GM12891 (cell line): ENCODE data around the gene IFRD1.

Experiments used
- DNase-seq: peaks from one replicate; pipeline ENCODE4 v3.0.0; 2011; ENCODE audit warnings: low spot score; ENCODE audit not compliant: insufficient read length
- FAIRE-seq: peaks from 2 replicates; lab custom pipeline; 2011; peaks lifted over from hg19 to GRCh38; lab: Jason Lieb, UNC
- PAX5 ChIP-seq: IDR thresholded peaks from 2 replicates; pipeline ENCODE4 v1.6.1; 2011; ENCODE audit warnings: low read length, moderate library complexity, mild to moderate bottlenecking; ENCODE audit not compliant: insufficient read depth, severe bottlenecking
- POLR2A ChIP-seq: IDR thresholded peaks from 2 replicates; pipeline ENCODE4 v1.6.1; 2011; ENCODE audit warnings: low read depth, low read length, control low read depth
- POLR2AphosphoS5 ChIP-seq: IDR thresholded peaks from 2 replicates; pipeline ENCODE4 v1.6.1; 2011; ENCODE audit warnings: low read depth, low read length, control low read depth
- POU2F2 ChIP-seq: IDR thresholded peaks from 2 replicates; pipeline ENCODE4 v1.6.1; 2011; ENCODE audit warnings: low read depth, mild to moderate bottlenecking, control low read depth, low read length, moderate library complexity
- SPI1 ChIP-seq: IDR thresholded peaks from 2 replicates; pipeline ENCODE4 v1.6.1; 2011; ENCODE audit warnings: low read depth, low read length, control low read depth
- TAF1 ChIP-seq: IDR thresholded peaks from 2 replicates; pipeline ENCODE4 v1.6.1; 2011; ENCODE audit warnings: low read depth, low read length, control low read depth

IFRD1 gene

GRCh38 chr7:112481121-112481736, 31.0 kb downstream of the IFRD1 start:
- FAIRE-seq = no peak
- no peak for DNase-seq
- TF ChIP-seq POLR2A = no peak
- no peak for TF ChIP-seq POLR2AphosphoS5
- no peak for TF ChIP-seq TAF1
- TF ChIP-seq SPI1 = no peak
- TF ChIP-seq PAX5 = no peak
- TF ChIP-seq POU2F2 = no peak

- peak; percentile 56 for FAIRE-seq
- DNase-seq = no peak
- TF ChIP-seq POU2F2 (no peak), TAF1 (no peak), POLR2A (no peak), SPI1 (no peak), POLR2AphosphoS5 (no peak), PAX5 (no peak)
Measured at GRCh38 chr7:112481833-112482670, 31.8 kb downstream of the IFRD1 start.

- DNase-seq = no peak
- no peak for TF ChIP-seq POU2F2
- TF ChIP-seq SPI1 = no peak
- TF ChIP-seq PAX5 = no peak
- TF ChIP-seq POLR2AphosphoS5 = no peak
- TF ChIP-seq TAF1 = no peak
- no peak for FAIRE-seq
Measured at GRCh38 chr7:112484671-112485167, 34.5 kb downstream of the IFRD1 start.

GRCh38 chr7:112485766-112486165, 35.5 kb downstream of the IFRD1 start:
- no peak for TF ChIP-seq TAF1
- FAIRE-seq = no peak

GRCh38 chr7:112487457-112488263, 37.4 kb downstream of the IFRD1 start:
- TF ChIP-seq PAX5 = no peak
- FAIRE-seq = no peak

More at GRCh38 chr7:112485766-112486165, 35.5 kb downstream of the IFRD1 start:
- no peak for DNase-seq

GRCh38 chr7:112488264-112488552, 37.9 kb downstream of the IFRD1 start:
- FAIRE-seq (no peak), DNase-seq (no peak)
- TF ChIP-seq SPI1 (no peak), POU2F2 (no peak), PAX5 (no peak), POLR2A (no peak), TAF1 (no peak), POLR2AphosphoS5 (no peak)

More at GRCh38 chr7:112487457-112488263, 37.4 kb downstream of the IFRD1 start:
- DNase-seq = no peak

- DNase-seq (no peak), FAIRE-seq (no peak)
- TF ChIP-seq POU2F2 = no peak
- no peak for TF ChIP-seq PAX5
- no peak for TF ChIP-seq SPI1
- TF ChIP-seq TAF1 = no peak
- TF ChIP-seq POLR2AphosphoS5 = no peak
- TF ChIP-seq POLR2A = no peak
Measured at GRCh38 chr7:112492186-112492585, 41.9 kb downstream of the IFRD1 start.

- DNase-seq = no peak
- FAIRE-seq = no peak
- TF ChIP-seq POLR2A = no peak
- no peak for TF ChIP-seq PAX5
- no peak for TF ChIP-seq POLR2AphosphoS5
- TF ChIP-seq SPI1 = no peak
- TF ChIP-seq TAF1 = no peak
- TF ChIP-seq POU2F2 = no peak
Measured at GRCh38 chr7:112494656-112495055, 44.4 kb downstream of the IFRD1 start.

GRCh38 chr7:112495156-112495788, 45.0 kb downstream of the IFRD1 start:
- DNase-seq (no peak), FAIRE-seq (no peak)
- no peak for TF ChIP-seq POU2F2
- no peak for TF ChIP-seq PAX5
- TF ChIP-seq POLR2A = no peak
- TF ChIP-seq SPI1 = no peak
- no peak for TF ChIP-seq POLR2AphosphoS5
- no peak for TF ChIP-seq TAF1
